ENCODE results near the gene LAPTM5.

- TF ChIP-seq POLR2A (IDR thresholded peaks at IDR 0.05) (no peak), CTCF (IDR thresholded peaks at IDR 0.05 in 4 of 5, conservative IDR thresholded peaks at IDR 0.05 in 1 of 5) (no peak)
These were observed 5.5 kb downstream of the LAPTM5 start for GRCh38 chr1:30751830-30752650.

Measured in gastrocnemius medialis (tissue), 4 donors.